NB4 (cell line): ENCODE measurements around the gene PIP5K1B.

Experiments used
- MYC ChIP-seq: IDR thresholded peaks from 2 replicates; pipeline ENCODE4 v1.6.1; 2011; ENCODE audit warnings: low read depth, low read length
- POLR2A ChIP-seq: IDR thresholded peaks from 2 replicates; pipeline ENCODE4 v1.6.1; 2011; ENCODE audit warnings: mild to moderate bottlenecking; ENCODE audit not compliant: insufficient read length; ENCODE audit errors: extremely low read depth
- TF ChIP-seq, protein P1 (sequence below): IDR thresholded peaks from one replicate; pipeline ENCODE4 v1.5.1; 2012; ENCODE audit warnings: low read depth, low read length

DNA sequence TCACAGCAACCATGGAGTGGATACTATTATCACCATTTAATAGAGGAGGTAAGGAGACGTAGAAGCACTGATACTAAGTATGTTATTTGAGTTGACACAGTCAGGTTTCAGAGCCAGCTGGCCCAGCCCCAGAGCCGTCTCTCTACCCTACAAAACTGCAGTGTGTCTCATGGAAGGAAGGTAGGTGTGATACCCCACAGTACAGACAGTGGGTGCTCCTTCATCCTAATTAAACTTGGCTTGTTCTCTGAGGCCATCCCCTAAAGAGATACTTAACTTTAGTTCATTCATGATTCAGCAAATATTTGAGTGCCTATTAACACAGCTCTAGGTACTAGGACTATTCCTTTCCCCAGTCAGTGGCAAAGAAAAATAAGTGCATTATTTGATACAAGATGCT lies 22.6 kb downstream of the PIP5K1B start:
- TF ChIP-seq, protein P1, sequence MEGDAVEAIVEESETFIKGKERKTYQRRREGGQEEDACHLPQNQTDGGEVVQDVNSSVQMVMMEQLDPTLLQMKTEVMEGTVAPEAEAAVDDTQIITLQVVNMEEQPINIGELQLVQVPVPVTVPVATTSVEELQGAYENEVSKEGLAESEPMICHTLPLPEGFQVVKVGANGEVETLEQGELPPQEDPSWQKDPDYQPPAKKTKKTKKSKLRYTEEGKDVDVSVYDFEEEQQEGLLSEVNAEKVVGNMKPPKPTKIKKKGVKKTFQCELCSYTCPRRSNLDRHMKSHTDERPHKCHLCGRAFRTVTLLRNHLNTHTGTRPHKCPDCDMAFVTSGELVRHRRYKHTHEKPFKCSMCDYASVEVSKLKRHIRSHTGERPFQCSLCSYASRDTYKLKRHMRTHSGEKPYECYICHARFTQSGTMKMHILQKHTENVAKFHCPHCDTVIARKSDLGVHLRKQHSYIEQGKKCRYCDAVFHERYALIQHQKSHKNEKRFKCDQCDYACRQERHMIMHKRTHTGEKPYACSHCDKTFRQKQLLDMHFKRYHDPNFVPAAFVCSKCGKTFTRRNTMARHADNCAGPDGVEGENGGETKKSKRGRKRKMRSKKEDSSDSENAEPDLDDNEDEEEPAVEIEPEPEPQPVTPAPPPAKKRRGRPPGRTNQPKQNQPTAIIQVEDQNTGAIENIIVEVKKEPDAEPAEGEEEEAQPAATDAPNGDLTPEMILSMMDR, result no peak
- TF ChIP-seq POLR2A (no peak), MYC (no peak)
